ENCODE measurements around the gene SFMBT2. TPM values are rescaled to one million over a fixed set of nuclear protein-coding genes. Genes with fewer than 3 reads are reported as not detected.

SFMBT2 gene
- total and polyA plus RNA-seq, 9 donors = 6.1 to 9.8 (median 7.7) TPM

- WGBS (ENCODE audit: insufficient coverage) = 71% methylated on average over 7 of the region's 12 CpGs
- peaks cover 11% of the 10 kb centered on the region for H3K36me3 ChIP-seq (ENCODE audit: control insufficient read depth, insufficient read depth, low read length)
- no peak overlapping the region for H3K4me3 ChIP-seq (ENCODE audit: low read length)
- no peak overlapping the region for H3K27ac ChIP-seq (ENCODE audit: low read length)
- H3K27me3 ChIP-seq (ENCODE audit: control insufficient read depth, insufficient read depth, low read length) = no peaks in the 10 kb centered on the region
- DNase-seq = no peak
- no peaks in the 10 kb centered on the region for H3K9me3 ChIP-seq (replicated peaks; ENCODE audit: control insufficient read depth, low read depth, low read length)
- H3K4me1 ChIP-seq (ENCODE audit: control insufficient read depth, insufficient read depth, low read length) = peaks cover 5% of the 10 kb centered on the region
Measured at GRCh38 chr10:7275761-7276440, 134.9 kb downstream of the SFMBT2 start.

DNA sequence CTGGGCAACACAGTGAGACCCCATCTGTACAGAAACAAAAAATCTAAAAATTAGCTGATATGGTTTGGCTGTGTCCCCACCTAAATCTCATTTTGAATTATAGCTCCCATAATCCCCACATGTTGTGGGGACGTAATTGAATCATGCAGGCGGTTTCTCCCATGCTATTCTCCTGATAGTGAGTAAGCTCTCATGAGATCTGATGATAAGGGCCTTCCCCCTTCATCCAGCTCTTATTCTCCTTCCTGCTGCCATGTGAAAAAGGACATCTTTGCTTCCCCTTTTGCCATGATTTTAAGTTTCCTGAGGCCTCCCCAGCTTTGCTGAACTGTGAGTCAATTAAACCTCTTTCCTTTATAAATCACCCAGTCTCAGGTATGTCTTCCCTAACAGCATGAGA is 136.5 kb downstream of the SFMBT2 start:
- Histone ChIP-seq H3K27me3 (ENCODE audit: control insufficient read depth, insufficient read depth, low read length) (no peaks in the 10 kb centered on the region), H3K36me3 (ENCODE audit: control insufficient read depth, insufficient read depth, low read length) (peaks cover 11% of the 10 kb centered on the region), H3K4me3 (ENCODE audit: low read length) (no peak overlapping the region), H3K9me3 (replicated peaks; ENCODE audit: control insufficient read depth, low read depth, low read length) (no peaks in the 10 kb centered on the region), H3K4me1 (ENCODE audit: control insufficient read depth, insufficient read depth, low read length) (peaks cover 9% of the 10 kb centered on the region), H3K27ac (ENCODE audit: low read length) (no peak overlapping the region)
- DNase-seq = no peak
- WGBS (ENCODE audit: insufficient coverage) = no CpG with 5 or more reads among the region's 2 CpGs

DNA sequence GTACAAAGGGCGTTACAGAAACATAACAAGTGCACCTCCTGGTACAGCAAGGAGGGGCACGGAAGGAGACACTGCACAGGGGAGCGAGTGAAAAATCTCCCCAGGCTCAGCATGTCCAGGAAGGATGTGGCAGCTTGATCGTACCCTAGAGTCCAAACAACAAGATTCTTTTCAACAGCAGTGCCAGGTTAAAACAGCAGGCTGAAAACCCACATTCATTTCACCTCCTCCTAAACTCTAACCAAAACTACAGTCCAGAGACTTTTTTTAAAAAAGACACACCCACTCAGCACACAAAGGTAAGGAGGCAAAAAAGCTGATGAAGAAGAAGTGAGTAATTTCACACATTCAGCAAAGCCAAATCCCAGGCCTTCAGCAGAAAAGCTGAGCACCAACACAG is 138.8 kb downstream of the SFMBT2 start:
- WGBS (ENCODE audit: insufficient coverage) = 89% methylated on average over 4 of the region's 4 CpGs
- peaks cover 8% of the 10 kb centered on the region for H3K4me1 ChIP-seq (ENCODE audit: control insufficient read depth, insufficient read depth, low read length)
- no peak overlapping the region for H3K27ac ChIP-seq (ENCODE audit: low read length)
- H3K9me3 ChIP-seq (replicated peaks; ENCODE audit: control insufficient read depth, low read depth, low read length) = no peaks in the 10 kb centered on the region
- no peak overlapping the region for H3K4me3 ChIP-seq (ENCODE audit: low read length)
- H3K27me3 ChIP-seq (ENCODE audit: control insufficient read depth, insufficient read depth, low read length) = no peaks in the 10 kb centered on the region
- H3K36me3 ChIP-seq (ENCODE audit: control insufficient read depth, insufficient read depth, low read length) = peaks cover 6% of the 10 kb centered on the region
- no peak for DNase-seq

DNA sequence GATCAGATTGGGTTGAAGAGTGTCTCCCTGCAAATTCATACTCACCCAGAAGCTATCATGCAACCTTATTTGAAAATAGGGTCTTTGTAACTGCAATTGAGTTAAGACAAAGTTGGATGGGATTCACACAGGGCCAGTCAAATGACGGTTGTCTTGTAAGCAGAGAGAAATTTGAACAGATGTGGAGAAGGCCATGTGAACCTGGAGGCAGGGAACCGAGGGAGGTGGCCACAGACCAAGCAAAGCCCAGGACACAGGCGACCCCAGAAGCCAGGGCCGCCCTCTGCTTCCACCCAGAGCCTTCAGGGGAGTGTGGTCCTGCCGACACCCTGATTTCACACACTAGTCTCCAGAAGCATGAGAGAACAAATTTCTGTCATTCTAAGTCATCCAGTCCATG is 140.8 kb downstream of the SFMBT2 start:
- Histone ChIP-seq H3K4me3 (ENCODE audit: low read length) (no peak overlapping the region), H3K27ac (ENCODE audit: low read length) (peak overlapping the region; percentile 0), H3K9me3 (replicated peaks; ENCODE audit: control insufficient read depth, low read depth, low read length) (no peaks in the 10 kb centered on the region), H3K27me3 (ENCODE audit: control insufficient read depth, insufficient read depth, low read length) (no peaks in the 10 kb centered on the region), H3K4me1 (ENCODE audit: control insufficient read depth, insufficient read depth, low read length) (peaks cover 6% of the 10 kb centered on the region), H3K36me3 (ENCODE audit: control insufficient read depth, insufficient read depth, low read length) (peaks cover 5% of the 10 kb centered on the region)
- 68% methylated on average over 3 of the region's 5 CpGs for WGBS (ENCODE audit: insufficient coverage)
- DNase-seq = no peak

- H3K36me3 ChIP-seq (ENCODE audit: control insufficient read depth, insufficient read depth, low read length) = peaks cover 4% of the 10 kb centered on the region
- 88% methylated on average over 2 of the region's 4 CpGs for WGBS (ENCODE audit: insufficient coverage)
- H3K4me3 ChIP-seq (ENCODE audit: low read length) = no peak overlapping the region
- no peaks in the 10 kb centered on the region for H3K9me3 ChIP-seq (replicated peaks; ENCODE audit: control insufficient read depth, low read depth, low read length)
- no peak for DNase-seq
- peaks cover 6% of the 10 kb centered on the region for H3K4me1 ChIP-seq (ENCODE audit: control insufficient read depth, insufficient read depth, low read length)
- H3K27ac ChIP-seq (ENCODE audit: low read length) = no peak overlapping the region
- no peaks in the 10 kb centered on the region for H3K27me3 ChIP-seq (ENCODE audit: control insufficient read depth, insufficient read depth, low read length)
Measured at GRCh38 chr10:7267142-7267541, 143.7 kb downstream of the SFMBT2 start.

DNA sequence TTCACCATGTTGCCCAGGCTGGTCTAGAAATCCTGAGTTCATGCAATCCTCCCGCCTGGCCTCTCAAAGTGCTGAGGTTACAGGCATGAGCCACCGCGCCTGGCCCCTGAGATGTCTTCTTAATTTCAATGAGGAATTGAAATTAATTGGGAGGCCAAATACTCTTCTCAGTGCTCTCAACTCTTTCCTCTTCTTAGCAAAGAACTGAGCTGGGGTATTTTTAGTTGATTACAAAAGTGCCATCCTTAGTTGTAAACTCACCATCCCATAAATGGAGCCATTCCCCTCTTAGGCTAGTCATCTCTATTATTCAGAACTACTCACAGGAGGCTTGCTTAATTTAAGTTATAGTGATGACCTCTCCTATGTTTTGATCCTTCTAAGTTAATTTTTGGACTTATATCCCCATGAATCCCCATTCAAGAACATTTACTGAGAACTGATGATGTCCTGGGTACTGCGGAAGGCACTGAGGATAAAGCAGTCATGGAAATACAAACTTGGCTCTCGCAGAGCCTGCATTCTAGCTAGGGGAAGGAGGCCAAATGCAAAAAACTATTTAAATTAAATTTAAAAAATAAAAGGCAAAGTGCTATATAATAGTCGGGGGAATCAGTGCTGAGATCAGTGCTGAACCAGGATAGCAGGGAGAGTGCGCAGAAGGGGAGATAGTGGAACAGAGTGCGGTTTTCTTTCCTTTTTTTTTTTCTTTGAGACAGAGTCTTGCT is 145.3 kb downstream of the SFMBT2 start:
- Histone ChIP-seq H3K27ac (ENCODE audit: low read length) (no peak overlapping the region), H3K27me3 (ENCODE audit: control insufficient read depth, insufficient read depth, low read length) (no peaks in the 10 kb centered on the region)
- WGBS (ENCODE audit: insufficient coverage) = 67% methylated on average over 1 of the region's 8 CpGs

DNA sequence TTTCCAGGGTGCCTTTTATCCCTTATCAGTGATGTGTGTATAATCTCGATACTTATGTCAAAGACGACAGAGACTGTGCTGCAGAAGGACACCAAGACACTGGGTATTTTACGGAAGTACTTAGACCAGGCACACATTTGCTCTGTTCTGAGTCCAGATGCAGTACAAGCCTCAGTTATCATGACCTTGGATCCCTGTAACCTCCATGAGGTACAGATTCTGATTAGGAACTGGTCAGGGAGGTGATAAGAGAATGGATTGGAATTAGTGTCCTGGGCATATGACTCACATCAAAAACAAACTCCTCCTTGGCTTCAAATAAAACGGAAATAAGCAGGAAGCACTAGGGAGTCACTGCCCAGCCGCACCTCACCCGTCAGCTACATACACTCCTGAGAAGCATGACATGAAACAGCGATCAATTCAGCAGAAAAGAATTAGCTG is 146.5 kb downstream of the SFMBT2 start:
- Histone ChIP-seq H3K27ac (ENCODE audit: low read length) (no peak overlapping the region), H3K36me3 (ENCODE audit: control insufficient read depth, insufficient read depth, low read length) (peaks cover 4% of the 10 kb centered on the region), H3K4me1 (ENCODE audit: control insufficient read depth, insufficient read depth, low read length) (peaks cover 9% of the 10 kb centered on the region), H3K9me3 (replicated peaks; ENCODE audit: control insufficient read depth, low read depth, low read length) (no peaks in the 10 kb centered on the region), H3K4me3 (ENCODE audit: low read length) (no peak overlapping the region), H3K27me3 (ENCODE audit: control insufficient read depth, insufficient read depth, low read length) (no peaks in the 10 kb centered on the region)
- no peak for DNase-seq
- WGBS (ENCODE audit: insufficient coverage) = 63% methylated on average over 6 of the region's 7 CpGs

More for the DNA sequence above, 145.3 kb downstream of the SFMBT2 start:
- Histone ChIP-seq H3K9me3 (replicated peaks; ENCODE audit: control insufficient read depth, low read depth, low read length) (no peaks in the 10 kb centered on the region), H3K36me3 (ENCODE audit: control insufficient read depth, insufficient read depth, low read length) (peaks cover 4% of the 10 kb centered on the region), H3K4me1 (ENCODE audit: control insufficient read depth, insufficient read depth, low read length) (peaks cover 7% of the 10 kb centered on the region), H3K4me3 (ENCODE audit: low read length) (no peak overlapping the region)
- DNase-seq = peak; percentile 58

DNA sequence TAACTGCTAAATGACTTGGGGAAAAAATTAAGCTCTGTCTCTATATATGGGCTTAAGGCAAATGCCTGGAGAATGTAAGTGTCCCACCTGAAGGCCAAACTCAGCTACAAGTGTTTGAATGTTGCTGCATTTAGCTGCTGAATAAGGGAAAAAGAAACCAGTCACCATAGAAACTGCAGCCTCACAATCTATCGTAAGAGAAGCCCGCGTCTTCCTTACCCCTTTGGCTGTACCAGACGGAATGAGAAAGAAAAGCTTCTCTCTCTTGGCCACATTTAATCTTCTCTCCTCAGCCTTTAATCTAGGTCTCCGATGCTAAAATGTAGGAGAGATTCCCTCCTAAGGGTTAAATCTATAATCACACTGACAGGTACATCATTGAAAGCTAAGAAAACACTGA is 147.2 kb downstream of the SFMBT2 start:
- H3K27ac ChIP-seq (ENCODE audit: low read length) = no peak overlapping the region
- H3K9me3 ChIP-seq (replicated peaks; ENCODE audit: control insufficient read depth, low read depth, low read length) = no peaks in the 10 kb centered on the region
- H3K4me3 ChIP-seq (ENCODE audit: low read length) = no peak overlapping the region
- H3K4me1 ChIP-seq (ENCODE audit: control insufficient read depth, insufficient read depth, low read length) = peaks cover 6% of the 10 kb centered on the region
- H3K27me3 ChIP-seq (ENCODE audit: control insufficient read depth, insufficient read depth, low read length) = no peaks in the 10 kb centered on the region
- no peak for DNase-seq
- peaks cover 4% of the 10 kb centered on the region for H3K36me3 ChIP-seq (ENCODE audit: control insufficient read depth, insufficient read depth, low read length)
- WGBS (ENCODE audit: insufficient coverage) = no CpG with 5 or more reads among the region's 5 CpGs

GRCh38 chr10:7261351-7261750 is 149.5 kb downstream of the SFMBT2 start:
- peaks cover 6% of the 10 kb centered on the region for H3K4me1 ChIP-seq (ENCODE audit: control insufficient read depth, insufficient read depth, low read length)
- H3K4me3 ChIP-seq (ENCODE audit: low read length) = no peak overlapping the region
- H3K27me3 ChIP-seq (ENCODE audit: control insufficient read depth, insufficient read depth, low read length) = no peaks in the 10 kb centered on the region
- H3K9me3 ChIP-seq (replicated peaks; ENCODE audit: control insufficient read depth, low read depth, low read length) = no peaks in the 10 kb centered on the region
- no peak overlapping the region for H3K27ac ChIP-seq (ENCODE audit: low read length)
- WGBS (ENCODE audit: insufficient coverage) = 68% methylated on average over 5 of the region's 5 CpGs
- DNase-seq = no peak
- H3K36me3 ChIP-seq (ENCODE audit: control insufficient read depth, insufficient read depth, low read length) = peaks cover 4% of the 10 kb centered on the region

GRCh38 chr10:7260912-7261311 is 149.9 kb downstream of the SFMBT2 start:
- DNase-seq = no peak
- no peaks in the 10 kb centered on the region for H3K27me3 ChIP-seq (ENCODE audit: control insufficient read depth, insufficient read depth, low read length)
- H3K9me3 ChIP-seq (replicated peaks; ENCODE audit: control insufficient read depth, low read depth, low read length) = no peaks in the 10 kb centered on the region
- H3K27ac ChIP-seq (ENCODE audit: low read length) = no peak overlapping the region
- peaks cover 6% of the 10 kb centered on the region for H3K4me1 ChIP-seq (ENCODE audit: control insufficient read depth, insufficient read depth, low read length)
- WGBS (ENCODE audit: insufficient coverage) = 91% methylated on average over 2 of the region's 8 CpGs
- H3K36me3 ChIP-seq (ENCODE audit: control insufficient read depth, insufficient read depth, low read length) = peaks cover 4% of the 10 kb centered on the region
- no peak overlapping the region for H3K4me3 ChIP-seq (ENCODE audit: low read length)
